Stimulated activated effector memory CD8-positive, alpha-beta T cell treated with anti-CD3 and anti-CD28 coated beads, Interleukin-12 subunit alpha, Interleukin-12 subunit beta, amount 100 ng/mL, for 72 hours (primary cell): ENCODE measurements around the gene KMT5C.

ENCODE experiments used
- ATAC-seq: fragments of 150-1000 bp; cut with Tn5 transposase; 2 replicates; pipeline ENCODE4 v1.10.0; 2021
- DNase-seq, 2 donors: peaks; one replicate each; pipeline ENCODE4 v3.0.0; 2021 to 2022; ENCODE audit warnings: low spot score in 2 of 2
- H3K27ac Mint-ChIP-seq: one replicate; pipeline ENCODE4 v1.8.0; 2022; ENCODE audit warnings: mild to moderate bottlenecking, mixed read lengths
- H3K36me3 Mint-ChIP-seq: one replicate; pipeline ENCODE4 v1.8.0; 2022; ENCODE audit warnings: mild to moderate bottlenecking, mixed read lengths
- H3K4me1 Mint-ChIP-seq: one replicate; pipeline ENCODE4 v1.8.0; 2022; ENCODE audit warnings: mixed read lengths
- H3K4me3 Mint-ChIP-seq: one replicate; pipeline ENCODE4 v1.8.0; 2022; ENCODE audit warnings: mild to moderate bottlenecking, mixed read lengths
- H3K9me3 Mint-ChIP-seq: one replicate; pipeline ENCODE4 v1.8.0; 2022; ENCODE audit warnings: mixed read lengths

The KMT5C gene

GRCh38 chr19:55366790-55367189 lies 27.1 kb downstream of the KMT5C start:
- DNase-seq, result no peak
- Mint-ChIP-seq H3K9me3 (no peaks in the 10 kb centered on the region), H3K36me3 (no peaks in the 10 kb centered on the region), H3K4me3 (no peak overlapping the region), H3K4me1 (peaks cover 7% of the 10 kb centered on the region), H3K27ac (no peak overlapping the region)
- no peak for ATAC-seq

GRCh38 chr19:55368106-55368505 lies 28.4 kb downstream of the KMT5C start:
- Mint-ChIP-seq H3K4me3 (no peak overlapping the region), H3K27ac (no peak overlapping the region), H3K9me3 (no peaks in the 10 kb centered on the region), H3K36me3 (no peaks in the 10 kb centered on the region), H3K4me1 (peaks cover 7% of the 10 kb centered on the region)
- ATAC-seq (no peak), DNase-seq (no peak)

GRCh38 chr19:55368701-55369563 lies 29.3 kb downstream of the KMT5C start:
- H3K4me1 Mint-ChIP-seq, result peaks cover 12% of the 10 kb centered on the region
- H3K9me3 Mint-ChIP-seq, result no peaks in the 10 kb centered on the region
- peak overlapping the region; percentile 74 for H3K4me3 Mint-ChIP-seq
- ATAC-seq, result peak; percentile 58
- H3K27ac Mint-ChIP-seq, result no peak overlapping the region
- H3K36me3 Mint-ChIP-seq, result no peaks in the 10 kb centered on the region
- DNase-seq, result peak in 1 of 2 donors; percentile 39

GRCh38 chr19:55369653-55370304 lies 30.1 kb downstream of the KMT5C start:
- H3K4me3 Mint-ChIP-seq, result peak overlapping the region; percentile 74
- H3K36me3 Mint-ChIP-seq, result no peaks in the 10 kb centered on the region
- no peaks in the 10 kb centered on the region for H3K9me3 Mint-ChIP-seq
- peak overlapping the region; percentile 63 for H3K27ac Mint-ChIP-seq
- ATAC-seq (peak; percentile 78), DNase-seq (peak in 1 of 2 donors; percentile 36)
- peaks cover 14% of the 10 kb centered on the region for H3K4me1 Mint-ChIP-seq

- Mint-ChIP-seq H3K36me3 (no peaks in the 10 kb centered on the region), H3K4me3 (peak within 1 kb of the TSS; percentile 74), H3K9me3 (no peaks in the 10 kb centered on the region), H3K4me1 (peaks cover 14% of the 10 kb centered on the region), H3K27ac (peak within 1 kb of the TSS; percentile 63)
- DNase-seq (no peak), ATAC-seq (no peak)
Observed at GRCh38 chr19:55370305-55370988, 30.8 kb downstream of the KMT5C start, which contains the start of gene IL11. Gene IL11, minus strand, starts transcription at chr19:55370463. Its CDS starts 153 bp downstream, at chr19:55370310.

GRCh38 chr19:55372316-55373081 lies 32.8 kb downstream of the KMT5C start:
- H3K4me3 Mint-ChIP-seq, result no peak overlapping the region
- H3K4me1 Mint-ChIP-seq, result peaks cover 14% of the 10 kb centered on the region
- no peak overlapping the region for H3K27ac Mint-ChIP-seq
- no peak for DNase-seq
- H3K9me3 Mint-ChIP-seq, result no peaks in the 10 kb centered on the region
- no peaks in the 10 kb centered on the region for H3K36me3 Mint-ChIP-seq
- peak; percentile 62 for ATAC-seq

GRCh38 chr19:55373306-55373992 lies 33.8 kb downstream of the KMT5C start:
- H3K9me3 Mint-ChIP-seq, result no peaks in the 10 kb centered on the region
- no peak overlapping the region for H3K27ac Mint-ChIP-seq
- DNase-seq, result no peak
- H3K36me3 Mint-ChIP-seq, result no peaks in the 10 kb centered on the region
- peaks cover 14% of the 10 kb centered on the region for H3K4me1 Mint-ChIP-seq
- ATAC-seq, result no peak
- H3K4me3 Mint-ChIP-seq, result no peak overlapping the region

GRCh38 chr19:55373993-55374757 lies 34.5 kb downstream of the KMT5C start:
- no peak overlapping the region for H3K4me3 Mint-ChIP-seq
- H3K27ac Mint-ChIP-seq, result no peak overlapping the region
- DNase-seq, result no peak
- H3K36me3 Mint-ChIP-seq, result peaks cover under 1% of the 10 kb centered on the region
- ATAC-seq, result no peak
- H3K4me1 Mint-ChIP-seq, result peaks cover 15% of the 10 kb centered on the region
- H3K9me3 Mint-ChIP-seq, result no peaks in the 10 kb centered on the region

- peaks cover 15% of the 10 kb centered on the region for H3K4me1 Mint-ChIP-seq
- peaks cover 6% of the 10 kb centered on the region for H3K36me3 Mint-ChIP-seq
- no peaks in the 10 kb centered on the region for H3K9me3 Mint-ChIP-seq
- DNase-seq (no peak), ATAC-seq (no peak)
- no peak within 1 kb of the TSS for H3K4me3 Mint-ChIP-seq
- H3K27ac Mint-ChIP-seq, result no peak within 1 kb of the TSS
Observed at GRCh38 chr19:55376241-55376933, 36.7 kb downstream of the KMT5C start, which contains the start of gene TMEM190. Gene TMEM190, plus strand, starts transcription at chr19:55376826. Its CDS starts 28 bp downstream, at chr19:55376854.

GRCh38 chr19:55377356-55378131 lies 37.9 kb downstream of the KMT5C start:
- no peak for ATAC-seq
- no peak for DNase-seq
- Mint-ChIP-seq H3K36me3 (peaks cover 6% of the 10 kb centered on the region), H3K9me3 (no peaks in the 10 kb centered on the region), H3K4me1 (peaks cover 27% of the 10 kb centered on the region), H3K27ac (no peak overlapping the region), H3K4me3 (no peak overlapping the region)

- DNase-seq (no peak), ATAC-seq (no peak)
- peaks cover 28% of the 10 kb centered on the region for H3K4me1 Mint-ChIP-seq
- H3K27ac Mint-ChIP-seq, result no peak overlapping the region
- H3K9me3 Mint-ChIP-seq, result no peaks in the 10 kb centered on the region
- peaks cover 6% of the 10 kb centered on the region for H3K36me3 Mint-ChIP-seq
- no peak overlapping the region for H3K4me3 Mint-ChIP-seq
Observed at GRCh38 chr19:55379174-55379573, 39.5 kb downstream of the KMT5C start.

- Mint-ChIP-seq H3K27ac (peak overlapping the region; percentile 100), H3K36me3 (peaks cover 26% of the 10 kb centered on the region), H3K9me3 (no peaks in the 10 kb centered on the region), H3K4me3 (peak overlapping the region; percentile 99), H3K4me1 (peaks cover 52% of the 10 kb centered on the region)
- DNase-seq (no peak), ATAC-seq (no peak)
Observed at GRCh38 chr19:55382013-55382412, 42.3 kb downstream of the KMT5C start.
